Nephron (organoid): ENCODE data around the gene TECPR2.

Experiments
- H3K27ac Mint-ChIP-seq, 3 experiments: 2 replicates each; pipeline ENCODE4 v1.8.0; 2020; ENCODE audit warnings: mixed read lengths in 3 of 3, mild to moderate bottlenecking in 2 of 3, moderate library complexity in 1 of 3
- H3K27me3 Mint-ChIP-seq: 2 replicates; pipeline ENCODE4 v1.8.0; 2021; ENCODE audit warnings: low read depth, mild to moderate bottlenecking, moderate library complexity, mixed read lengths
- H3K36me3 Mint-ChIP-seq: 2 replicates; pipeline ENCODE4 v1.8.0; 2020; ENCODE audit warnings: low read depth, mixed read lengths
- H3K4me1 Mint-ChIP-seq: 2 replicates; pipeline ENCODE4 v1.8.0; 2020; ENCODE audit warnings: mixed read lengths
- H3K4me3 Mint-ChIP-seq, 3 experiments: 2 replicates each; pipeline ENCODE4 v1.8.0; 2020; ENCODE audit warnings: mild to moderate bottlenecking in 3 of 3, mixed read lengths in 3 of 3, moderate library complexity in 2 of 3
- H3K9me3 Mint-ChIP-seq: 2 replicates; pipeline ENCODE4 v1.8.0; 2020; ENCODE audit warnings: mixed read lengths
- TF ChIP-seq, protein P1 (sequence below), 3 experiments: fragments of 200-600 bp; sonication (generic); IDR thresholded peaks; one replicate each; pipeline ENCODE4 v1.5.0; 2021; ENCODE audit warnings: antibody characterized with exemption in 3 of 3; ENCODE audit not compliant: unreplicated experiment in 3 of 3

The TECPR2 gene

DNA sequence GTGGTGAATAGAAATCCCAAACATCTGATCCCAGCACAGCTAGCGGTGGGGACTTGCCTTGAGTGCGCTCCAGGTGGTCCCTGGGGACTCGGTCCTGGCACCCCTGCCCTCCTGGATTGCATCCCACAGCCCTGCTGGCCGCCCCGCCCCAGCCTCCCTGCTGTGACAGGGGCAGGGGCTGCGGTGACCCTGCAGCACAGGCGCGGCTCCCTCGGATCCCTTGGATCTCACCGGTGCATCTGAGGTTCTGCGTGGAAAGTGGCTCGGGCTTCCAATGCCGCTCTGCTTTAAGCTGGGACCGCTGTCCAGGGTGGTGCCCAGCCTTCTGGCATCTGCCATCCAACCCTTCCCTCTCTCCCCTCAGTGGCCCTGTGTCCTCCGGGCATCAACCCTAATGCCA, 130.8 kb downstream of the TECPR2 start:
- no peak overlapping the region for H3K27ac Mint-ChIP-seq
- no peaks in the 10 kb centered on the region for H3K27me3 Mint-ChIP-seq
- TF ChIP-seq, protein P1, sequence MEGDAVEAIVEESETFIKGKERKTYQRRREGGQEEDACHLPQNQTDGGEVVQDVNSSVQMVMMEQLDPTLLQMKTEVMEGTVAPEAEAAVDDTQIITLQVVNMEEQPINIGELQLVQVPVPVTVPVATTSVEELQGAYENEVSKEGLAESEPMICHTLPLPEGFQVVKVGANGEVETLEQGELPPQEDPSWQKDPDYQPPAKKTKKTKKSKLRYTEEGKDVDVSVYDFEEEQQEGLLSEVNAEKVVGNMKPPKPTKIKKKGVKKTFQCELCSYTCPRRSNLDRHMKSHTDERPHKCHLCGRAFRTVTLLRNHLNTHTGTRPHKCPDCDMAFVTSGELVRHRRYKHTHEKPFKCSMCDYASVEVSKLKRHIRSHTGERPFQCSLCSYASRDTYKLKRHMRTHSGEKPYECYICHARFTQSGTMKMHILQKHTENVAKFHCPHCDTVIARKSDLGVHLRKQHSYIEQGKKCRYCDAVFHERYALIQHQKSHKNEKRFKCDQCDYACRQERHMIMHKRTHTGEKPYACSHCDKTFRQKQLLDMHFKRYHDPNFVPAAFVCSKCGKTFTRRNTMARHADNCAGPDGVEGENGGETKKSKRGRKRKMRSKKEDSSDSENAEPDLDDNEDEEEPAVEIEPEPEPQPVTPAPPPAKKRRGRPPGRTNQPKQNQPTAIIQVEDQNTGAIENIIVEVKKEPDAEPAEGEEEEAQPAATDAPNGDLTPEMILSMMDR (IDR thresholded peaks at IDR 0.05; ENCODE audit: unreplicated experiment in 3 of 3), result no peak
- H3K9me3 Mint-ChIP-seq, result no peaks in the 10 kb centered on the region
- H3K4me3 Mint-ChIP-seq, result no peak overlapping the region
- peaks cover 5% of the 10 kb centered on the region for H3K4me1 Mint-ChIP-seq
- peaks cover under 1% of the 10 kb centered on the region for H3K36me3 Mint-ChIP-seq

DNA sequence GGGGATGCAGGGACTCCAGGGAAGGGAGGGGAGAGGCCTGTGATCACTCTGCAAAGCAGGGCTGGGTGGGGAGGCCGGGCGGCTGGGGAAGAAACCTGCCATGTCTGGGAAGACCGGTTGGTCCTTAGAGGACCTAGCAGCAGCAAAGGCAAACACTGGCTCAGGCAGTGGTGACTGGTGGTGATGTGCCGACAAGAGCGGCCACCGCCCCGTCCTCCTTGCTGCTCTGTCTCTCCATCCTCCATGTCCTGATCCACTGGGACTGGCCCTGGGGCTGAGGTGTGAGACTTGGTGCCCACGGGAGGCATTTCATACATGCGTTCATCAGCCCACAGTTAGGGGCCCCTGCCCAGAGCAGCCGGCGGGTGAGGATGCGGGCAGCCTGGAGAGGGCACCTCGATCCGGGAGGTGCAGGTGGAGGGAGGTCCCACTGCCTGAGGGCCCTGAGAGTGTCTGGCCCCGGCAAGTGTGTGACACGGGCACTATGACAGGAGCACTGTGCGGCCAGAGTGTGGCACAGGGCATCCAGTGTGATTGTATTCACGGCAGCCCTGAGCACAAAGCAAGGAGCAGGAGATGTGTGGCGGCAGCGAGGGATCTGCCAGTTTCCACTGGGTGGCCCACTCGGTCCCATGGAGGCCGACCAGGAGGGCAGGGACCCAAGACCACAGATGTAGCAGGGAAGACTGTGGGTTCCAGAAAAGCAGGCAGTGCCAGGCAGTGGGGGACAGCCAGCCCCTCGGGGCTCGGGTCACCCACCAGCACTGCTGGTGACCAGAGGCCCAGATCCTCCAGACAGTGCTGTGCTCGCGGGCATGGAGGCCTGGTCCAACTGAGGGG, 133.0 kb downstream of the TECPR2 start:
- Mint-ChIP-seq H3K27ac (no peak overlapping the region), H3K4me3 (no peak overlapping the region), H3K9me3 (no peaks in the 10 kb centered on the region)

DNA sequence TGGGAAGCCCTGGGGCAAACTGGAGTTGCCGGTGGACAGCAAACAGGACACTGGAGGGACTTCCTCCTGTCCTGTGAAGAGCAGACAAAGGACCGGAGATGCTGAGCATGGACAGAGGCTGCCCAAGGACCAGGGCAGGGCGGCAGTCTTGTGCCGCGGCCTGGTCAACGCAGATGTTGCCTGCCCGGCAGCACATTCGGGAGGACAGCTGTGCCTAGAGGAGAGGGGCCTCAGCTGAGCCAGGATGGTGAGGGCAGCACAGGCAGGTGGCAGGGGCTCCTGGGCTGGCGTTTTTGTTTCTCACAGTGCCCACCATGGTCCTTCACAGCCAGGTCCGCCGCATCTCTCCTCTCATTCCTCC, 133.6 kb downstream of the TECPR2 start:
- Mint-ChIP-seq H3K27me3 (no peaks in the 10 kb centered on the region), H3K27ac (no peak overlapping the region), H3K4me1 (peaks cover 5% of the 10 kb centered on the region), H3K36me3 (peaks cover 8% of the 10 kb centered on the region), H3K9me3 (no peaks in the 10 kb centered on the region), H3K4me3 (no peak overlapping the region)
- TF ChIP-seq, protein P1 (IDR thresholded peaks at IDR 0.05; ENCODE audit: unreplicated experiment in 3 of 3), result no peak

More for the DNA sequence above, 133.0 kb downstream of the TECPR2 start:
- Mint-ChIP-seq H3K36me3 (peaks cover 8% of the 10 kb centered on the region), H3K27me3 (no peaks in the 10 kb centered on the region), H3K4me1 (peaks cover 5% of the 10 kb centered on the region)
- TF ChIP-seq, protein P1 (IDR thresholded peaks at IDR 0.05; ENCODE audit: unreplicated experiment in 3 of 3), result no peak

DNA sequence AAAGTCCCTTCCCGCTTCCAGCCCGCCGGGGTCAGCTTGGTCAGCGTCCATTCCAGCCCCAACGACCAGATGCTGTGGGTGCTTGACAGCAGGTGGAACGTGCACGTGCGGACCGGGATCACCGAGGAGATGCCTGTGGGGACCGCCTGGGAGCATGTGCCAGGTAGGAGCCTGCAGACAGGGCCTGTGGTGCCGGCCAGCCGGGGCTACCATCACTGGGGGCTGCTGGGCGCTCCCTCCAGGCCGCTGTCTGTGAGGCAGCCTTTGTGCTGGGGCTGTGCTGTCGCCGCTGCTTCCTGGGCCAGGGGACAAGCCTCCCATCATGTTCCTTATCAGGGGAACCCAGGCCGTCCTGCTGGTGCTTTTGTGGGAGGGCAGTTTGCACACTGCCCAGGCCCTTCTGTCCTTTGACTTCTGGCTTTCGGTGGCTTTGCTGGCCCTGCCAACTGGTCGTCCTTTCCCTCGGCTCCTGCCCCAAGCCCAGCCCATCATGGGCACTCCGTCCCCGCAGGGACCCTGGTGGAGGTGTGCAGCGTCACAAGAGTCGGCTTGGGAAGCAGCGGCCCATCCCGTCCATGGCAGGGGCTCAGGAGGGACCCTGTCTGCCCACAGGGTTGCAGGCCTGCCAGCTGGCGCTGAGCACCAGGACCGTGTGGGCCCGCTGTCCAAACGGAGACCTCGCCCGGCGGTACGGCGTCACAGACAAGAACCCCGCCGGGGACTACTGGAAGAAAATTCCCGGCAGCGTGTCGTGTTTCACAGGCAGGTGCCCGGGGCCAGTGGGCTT, 134.4 kb downstream of the TECPR2 start:
- no peaks in the 10 kb centered on the region for H3K9me3 Mint-ChIP-seq
- peaks cover 8% of the 10 kb centered on the region for H3K36me3 Mint-ChIP-seq
- H3K27ac Mint-ChIP-seq, result no peak overlapping the region
- peaks cover 5% of the 10 kb centered on the region for H3K4me1 Mint-ChIP-seq
- TF ChIP-seq, protein P1 (IDR thresholded peaks at IDR 0.05; ENCODE audit: unreplicated experiment in 3 of 3), result no peak
- no peak overlapping the region for H3K4me3 Mint-ChIP-seq
- H3K27me3 Mint-ChIP-seq, result no peaks in the 10 kb centered on the region

DNA sequence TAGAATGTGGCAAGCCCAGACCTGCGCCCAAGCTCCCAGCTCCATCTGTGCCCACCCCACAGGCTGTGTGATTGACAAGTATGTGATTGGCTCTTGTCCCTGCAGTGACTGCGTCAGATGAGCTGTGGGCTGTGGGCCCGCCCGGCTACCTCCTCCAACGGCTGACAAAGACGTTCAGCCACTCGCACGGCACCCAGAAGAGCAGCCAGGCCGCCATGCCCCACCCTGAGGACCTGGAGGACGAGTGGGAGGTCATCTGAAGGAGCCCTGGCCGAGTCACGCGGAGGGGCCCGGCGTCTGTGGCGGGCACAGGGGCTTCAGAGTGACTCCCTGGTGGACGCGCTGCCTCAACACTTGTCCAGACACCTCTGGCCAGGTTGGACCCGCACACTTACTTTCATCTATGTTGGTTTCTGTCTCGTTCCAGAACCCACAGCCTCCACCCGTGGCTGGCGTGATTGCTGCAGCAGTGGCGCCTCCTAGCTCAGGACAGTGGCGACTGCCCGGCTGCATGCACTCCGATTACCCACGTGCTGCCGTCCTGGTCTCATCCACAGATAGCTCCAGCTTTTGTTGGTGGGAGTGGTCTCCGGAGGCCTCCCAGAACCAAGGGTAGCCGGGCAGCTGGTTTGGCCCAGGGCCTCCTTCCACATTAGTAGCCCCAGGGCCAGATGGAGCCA, 135.4 kb downstream of the TECPR2 start:
- TF ChIP-seq, protein P1 (IDR thresholded peaks at IDR 0.05; ENCODE audit: unreplicated experiment in 3 of 3), result no peak
- Mint-ChIP-seq H3K4me1 (no peaks in the 10 kb centered on the region), H3K36me3 (peaks cover 8% of the 10 kb centered on the region)

More for the DNA sequence above, 135.4 kb downstream of the TECPR2 start:
- Mint-ChIP-seq H3K9me3 (no peaks in the 10 kb centered on the region), H3K27ac (no peak overlapping the region), H3K4me3 (no peak overlapping the region), H3K27me3 (no peaks in the 10 kb centered on the region)
